HG02763 (cell line): ENCODE measurements around the gene LAMA4.

ENCODE experiments used
- ATAC-seq: cut with Tn5 transposase; IDR thresholded peaks from one replicate; pipeline ENCODE4 v1.9.1; 2021; ENCODE audit warnings: mild to moderate bottlenecking, moderate library complexity; ENCODE audit not compliant: unreplicated experiment

Gene LAMA4

DNA sequence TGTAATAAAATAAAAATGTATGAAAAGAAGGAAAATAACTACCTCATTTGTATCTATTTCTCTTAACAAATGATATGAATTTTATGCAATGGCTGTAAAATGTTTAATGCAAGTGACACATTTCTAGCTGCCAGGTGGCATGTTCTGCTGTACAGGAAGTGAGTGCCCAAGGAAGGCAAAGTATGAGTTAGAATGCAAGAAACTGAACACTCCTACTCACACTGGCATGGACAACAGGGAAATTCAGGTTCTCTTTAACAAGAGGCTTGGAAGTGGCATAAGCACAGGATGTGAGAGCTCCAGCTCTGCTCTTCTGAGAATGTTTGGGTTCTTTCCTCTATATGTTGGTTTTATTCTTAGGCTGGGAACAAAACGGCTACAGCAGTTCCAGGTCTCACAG, 20.4 kb upstream of the LAMA4 start:
- no peak for ATAC-seq

DNA sequence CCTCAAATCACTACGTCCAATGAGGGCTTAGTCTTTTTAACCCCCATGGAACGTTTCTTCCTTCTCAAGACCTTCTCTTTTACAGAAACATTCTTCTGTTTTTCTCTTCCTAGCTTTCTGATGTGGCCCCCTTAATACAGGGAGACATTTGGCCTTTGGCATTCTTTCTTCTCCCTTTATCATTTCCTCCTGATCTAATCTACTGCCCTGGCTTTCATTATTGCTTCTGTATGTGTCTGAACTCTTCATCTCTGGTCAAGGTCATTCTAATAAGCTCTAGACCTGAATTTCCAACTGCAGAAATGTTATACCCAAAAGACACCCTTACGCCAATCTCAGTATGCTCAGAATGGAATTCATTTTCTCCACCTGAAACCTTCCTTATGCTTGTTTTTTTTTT, 18.4 kb upstream of the LAMA4 start:
- ATAC-seq, result no peak

DNA sequence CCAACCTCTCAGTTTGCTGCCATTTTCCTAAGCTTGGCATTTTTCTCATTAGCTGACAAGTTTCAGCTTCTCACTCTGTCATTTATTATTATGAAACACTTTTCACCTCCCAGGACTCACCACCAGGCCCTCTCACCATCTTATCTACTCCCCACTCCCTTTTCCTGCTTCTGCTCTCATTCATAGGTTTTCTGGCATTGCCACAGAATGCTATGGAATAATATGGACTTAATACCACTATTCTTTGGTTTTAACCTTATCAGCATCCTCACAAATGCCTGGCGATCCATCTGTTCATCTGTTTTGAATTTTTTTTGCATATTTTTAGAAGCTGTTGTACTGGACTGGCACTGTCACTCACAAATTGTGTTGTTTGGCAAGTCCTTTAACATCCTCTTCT, 16.4 kb upstream of the LAMA4 start:
- ATAC-seq, result no peak

DNA sequence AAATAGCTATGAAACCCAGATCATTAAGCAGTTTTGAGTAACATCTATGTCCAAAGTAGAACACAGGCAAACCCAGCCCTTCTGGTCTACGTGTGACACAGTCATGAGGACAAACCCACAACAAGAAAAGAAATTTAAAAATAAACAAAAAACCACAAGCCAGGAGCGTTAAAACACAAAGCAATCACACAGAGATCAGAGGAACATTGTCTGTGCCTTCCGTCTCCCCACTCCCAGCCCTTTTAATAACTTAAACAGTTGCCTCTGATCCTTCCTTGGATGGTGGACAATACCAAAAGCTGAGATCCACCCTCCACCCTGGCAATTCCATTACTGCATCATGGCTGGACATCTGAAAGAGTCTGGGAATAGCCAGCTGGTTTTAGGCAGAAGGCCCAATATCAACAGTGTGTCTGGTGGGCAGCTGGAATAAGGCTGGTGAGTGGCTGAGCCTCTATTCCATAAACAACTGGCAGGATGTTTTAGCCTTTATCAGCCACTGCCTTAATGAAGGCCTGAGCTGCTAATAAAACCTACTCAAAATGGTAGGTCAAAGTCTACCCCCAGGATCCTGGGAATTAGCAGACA, 15.7 kb upstream of the LAMA4 start:
- no peak for ATAC-seq

DNA sequence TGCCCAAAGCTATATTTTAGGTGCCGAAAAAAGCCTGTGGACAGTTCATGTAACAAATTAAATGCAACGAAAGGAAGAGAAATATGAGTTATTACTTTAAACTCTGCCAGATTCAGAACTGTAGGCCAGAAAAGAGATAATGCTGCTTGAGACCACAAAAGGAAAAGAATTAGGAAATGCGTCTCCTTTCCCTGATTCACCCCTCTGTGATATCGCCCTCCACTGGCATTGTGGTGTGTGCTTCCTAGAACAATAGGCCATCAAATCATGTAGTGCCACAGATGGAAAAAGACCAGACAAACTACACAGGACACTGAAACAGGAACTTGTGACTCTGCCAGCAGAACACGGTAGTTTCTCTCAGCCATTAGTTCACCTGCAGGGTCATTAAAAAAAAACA, 14.7 kb upstream of the LAMA4 start:
- ATAC-seq, result no peak

DNA sequence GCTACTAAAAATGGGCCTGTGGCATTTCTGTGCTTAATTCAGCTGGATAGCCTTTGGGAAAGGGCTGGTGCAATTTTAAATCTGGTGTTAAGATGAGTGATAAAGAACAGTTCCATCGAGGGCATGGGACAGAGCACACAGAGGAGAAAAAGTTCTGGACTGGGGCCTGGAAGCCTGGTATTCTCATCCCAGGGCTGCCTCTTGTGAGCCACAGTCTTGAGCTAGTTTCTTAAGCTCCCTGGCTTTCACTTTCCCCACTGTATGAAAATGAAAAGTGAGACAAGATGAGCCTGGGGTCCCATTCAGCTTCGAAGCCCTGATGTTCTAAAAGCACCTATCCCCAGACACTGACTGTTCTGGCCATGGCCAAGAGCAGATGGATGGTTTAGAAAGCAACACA, 14.3 kb upstream of the LAMA4 start:
- ATAC-seq, result no peak

DNA sequence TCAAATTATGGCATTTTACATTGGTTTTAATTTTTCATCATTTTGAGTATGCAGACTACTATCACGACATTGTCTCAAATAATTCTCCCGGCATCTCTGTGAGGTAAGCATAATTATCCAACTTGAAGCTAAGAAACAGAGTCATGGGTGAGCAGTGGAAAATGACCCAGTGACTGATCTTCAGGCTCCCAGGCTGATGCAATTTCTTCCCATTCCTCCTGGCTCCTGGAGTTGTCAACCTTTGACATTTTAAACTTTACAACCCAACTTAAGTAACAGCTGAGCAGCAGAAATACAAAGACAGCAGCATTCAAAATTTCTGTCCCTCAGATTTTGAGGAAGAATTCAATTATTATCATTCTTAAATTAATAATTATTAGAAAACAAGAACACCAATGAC, 13.7 kb upstream of the LAMA4 start:
- no peak for ATAC-seq

DNA sequence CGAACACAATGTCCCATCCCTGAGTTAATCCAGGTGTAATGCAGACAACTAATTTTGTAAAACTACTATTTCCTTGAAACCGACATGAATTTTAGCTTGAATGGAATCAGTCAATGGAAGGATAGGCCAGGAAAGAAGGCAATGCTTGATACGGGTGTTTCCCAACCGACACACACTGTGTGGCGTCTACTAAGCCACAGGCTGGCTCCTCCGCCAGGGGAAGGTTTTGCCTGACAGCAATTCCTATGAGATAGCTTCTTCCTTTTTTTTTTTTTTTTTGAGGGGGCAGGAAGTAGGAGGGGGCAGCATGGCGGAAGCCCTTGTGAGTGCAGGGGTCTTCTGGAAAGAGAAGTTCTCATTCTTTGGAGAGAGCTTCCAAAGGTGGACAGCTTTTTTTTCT, 12.0 kb upstream of the LAMA4 start:
- no peak for ATAC-seq

DNA sequence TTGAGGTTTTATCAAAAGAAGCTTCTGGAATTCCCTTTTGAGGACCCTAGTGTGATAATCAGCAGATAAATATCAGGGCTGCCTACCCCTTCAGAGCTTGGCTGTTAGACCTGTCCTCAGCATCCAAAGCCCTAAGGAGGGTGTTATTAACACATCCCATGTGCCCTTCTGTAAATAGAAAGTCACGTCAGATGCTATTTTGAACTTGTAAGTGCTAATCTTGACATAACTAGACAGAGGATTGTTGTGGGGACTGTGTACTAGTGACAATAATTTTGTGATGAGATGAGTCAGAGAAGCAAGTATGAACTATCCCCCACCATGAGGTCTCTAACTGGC, 4.9 kb upstream of the LAMA4 start:
- no peak for ATAC-seq

DNA sequence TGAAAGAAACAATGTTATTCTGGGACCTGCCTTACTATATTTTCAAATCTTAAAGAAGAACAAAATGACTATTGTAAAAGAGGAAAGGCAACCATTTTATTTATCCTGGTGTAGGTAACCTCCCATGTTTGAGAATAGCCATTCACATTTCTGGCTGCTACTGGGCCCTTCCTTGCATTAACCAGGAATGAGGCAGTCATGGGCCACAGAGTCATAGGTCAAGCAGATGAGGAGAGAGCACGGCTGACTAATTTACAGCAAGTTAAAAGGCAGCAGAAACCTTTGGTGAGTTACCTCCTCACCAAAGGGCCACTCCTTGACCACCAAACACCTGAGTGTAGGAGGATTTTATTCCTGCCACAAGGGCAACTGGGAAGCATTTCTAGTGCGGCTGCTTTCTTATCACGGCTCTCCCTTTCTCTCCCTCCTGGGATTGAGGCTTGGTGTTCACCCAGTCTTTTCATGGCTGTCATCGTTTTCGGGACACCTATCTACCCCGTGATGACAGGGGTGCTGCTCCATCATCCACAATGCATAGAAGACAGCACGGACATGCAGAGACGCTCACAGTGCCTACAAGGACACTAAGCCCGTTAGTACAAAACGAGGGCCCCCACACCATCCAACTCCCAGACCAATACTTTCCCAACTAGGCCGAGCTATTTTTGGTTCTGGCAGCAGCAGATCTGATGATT, 4.4 kb upstream of the LAMA4 start:
- no peak for ATAC-seq

DNA sequence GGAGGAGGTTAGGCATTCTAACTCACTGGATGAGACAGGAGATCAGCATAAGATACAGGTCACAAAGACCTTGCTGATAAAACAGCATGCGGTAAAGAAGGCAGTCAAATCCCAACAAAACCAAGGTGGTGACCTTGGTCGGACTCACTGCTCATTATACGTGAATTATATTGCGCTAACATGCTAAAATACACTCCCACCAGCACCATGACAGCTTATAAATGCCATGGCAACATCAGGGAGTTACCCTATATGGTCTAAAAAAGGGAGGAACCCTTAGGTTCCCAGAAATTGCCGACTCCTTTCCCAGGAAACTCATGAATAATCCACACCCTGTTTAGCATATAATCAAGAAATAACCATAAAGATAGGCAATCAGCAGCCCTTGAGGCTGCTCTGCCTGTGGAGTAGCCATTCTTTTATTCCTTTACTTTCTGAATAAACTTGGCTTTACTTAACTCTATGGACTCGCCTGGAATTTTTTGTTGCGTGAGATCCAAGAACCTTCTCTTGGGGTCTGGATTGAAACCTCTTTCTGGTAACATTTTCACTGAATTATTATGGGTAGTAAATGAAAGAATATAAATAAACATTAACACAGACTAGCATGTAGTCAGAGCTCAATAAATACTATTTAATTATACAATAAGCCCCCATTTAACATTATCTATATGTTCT, 3.0 kb upstream of the LAMA4 start:
- ATAC-seq, result no peak

DNA sequence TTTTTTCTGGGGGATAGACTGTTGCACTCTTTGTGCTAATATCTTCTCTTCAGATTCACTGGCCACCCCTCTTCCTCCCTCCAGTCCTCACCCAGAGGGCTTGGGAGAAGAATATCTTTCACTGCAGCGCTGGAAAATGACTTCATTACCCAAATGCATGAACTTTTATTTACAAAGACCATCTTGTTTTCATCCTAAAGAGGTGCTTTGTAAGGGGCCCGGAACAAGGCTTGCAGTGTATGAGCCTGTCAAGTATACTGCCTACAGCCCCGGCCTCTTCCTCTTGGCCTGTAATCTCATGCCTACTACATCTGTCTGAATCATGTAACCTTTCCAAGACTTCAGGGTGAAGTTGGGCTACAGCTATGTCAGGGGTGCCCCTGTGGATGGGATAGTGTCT, 554 bp upstream of the LAMA4 start:
- ATAC-seq, result no peak

DNA sequence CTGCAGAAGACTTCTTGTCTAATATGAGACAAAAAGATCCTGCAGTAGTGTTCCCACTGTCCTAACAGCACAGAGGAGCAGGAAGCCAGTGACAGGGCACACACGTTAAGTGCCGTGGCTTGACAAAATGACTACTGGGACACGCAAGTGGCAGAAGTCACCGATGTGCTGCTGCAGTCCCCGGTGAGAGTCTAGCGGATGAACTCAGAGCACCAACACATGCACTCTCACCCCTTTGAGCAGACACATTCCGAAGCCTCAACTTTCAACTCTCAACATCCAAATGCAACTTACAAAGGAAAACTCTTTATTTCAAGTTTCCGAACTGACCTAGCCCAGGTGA, 898 bp downstream of the LAMA4 start:
- no peak for ATAC-seq

DNA sequence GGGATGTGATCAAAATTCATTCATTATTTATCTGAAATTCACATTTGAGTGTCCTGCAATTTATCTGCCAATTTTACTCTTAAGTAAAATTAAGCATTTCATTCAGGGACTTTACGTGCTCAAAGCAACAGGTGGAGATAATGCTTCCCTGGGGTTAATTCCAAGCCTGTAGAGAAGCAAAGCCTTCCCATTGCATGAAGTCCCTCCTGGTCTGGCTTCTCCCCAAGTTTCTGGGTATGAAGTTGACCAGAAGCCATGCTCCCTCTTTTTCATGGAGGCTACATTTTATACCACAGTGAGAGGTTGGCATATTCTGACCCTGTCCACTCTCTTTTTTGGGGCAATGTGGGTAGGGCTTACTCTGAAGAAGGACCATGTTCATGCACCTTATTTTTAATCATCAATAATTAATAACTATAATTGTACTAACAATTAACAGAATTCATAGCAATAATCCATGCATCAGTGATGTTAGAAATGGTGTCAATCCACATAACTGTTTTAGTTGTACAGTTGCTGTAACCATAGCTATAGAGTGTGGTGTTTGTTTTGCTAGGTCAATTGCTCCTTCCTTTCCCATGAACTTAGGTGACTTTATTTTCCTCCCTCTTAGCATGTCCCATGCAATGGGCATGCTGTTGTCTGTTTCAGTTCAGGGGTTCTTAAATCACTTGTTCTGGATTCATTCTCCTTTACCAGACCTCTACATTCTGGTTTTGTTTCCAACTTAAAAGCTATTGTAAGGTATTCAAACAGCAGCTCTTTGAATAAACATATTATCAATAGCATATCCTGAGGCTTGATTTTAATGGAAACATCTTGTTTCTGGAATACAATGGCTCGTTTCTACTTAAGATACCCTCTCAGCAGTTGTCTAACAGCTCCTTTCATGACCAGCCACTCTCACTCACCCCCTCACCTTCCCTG, 1.5 kb downstream of the LAMA4 start:
- ATAC-seq, result no peak

DNA sequence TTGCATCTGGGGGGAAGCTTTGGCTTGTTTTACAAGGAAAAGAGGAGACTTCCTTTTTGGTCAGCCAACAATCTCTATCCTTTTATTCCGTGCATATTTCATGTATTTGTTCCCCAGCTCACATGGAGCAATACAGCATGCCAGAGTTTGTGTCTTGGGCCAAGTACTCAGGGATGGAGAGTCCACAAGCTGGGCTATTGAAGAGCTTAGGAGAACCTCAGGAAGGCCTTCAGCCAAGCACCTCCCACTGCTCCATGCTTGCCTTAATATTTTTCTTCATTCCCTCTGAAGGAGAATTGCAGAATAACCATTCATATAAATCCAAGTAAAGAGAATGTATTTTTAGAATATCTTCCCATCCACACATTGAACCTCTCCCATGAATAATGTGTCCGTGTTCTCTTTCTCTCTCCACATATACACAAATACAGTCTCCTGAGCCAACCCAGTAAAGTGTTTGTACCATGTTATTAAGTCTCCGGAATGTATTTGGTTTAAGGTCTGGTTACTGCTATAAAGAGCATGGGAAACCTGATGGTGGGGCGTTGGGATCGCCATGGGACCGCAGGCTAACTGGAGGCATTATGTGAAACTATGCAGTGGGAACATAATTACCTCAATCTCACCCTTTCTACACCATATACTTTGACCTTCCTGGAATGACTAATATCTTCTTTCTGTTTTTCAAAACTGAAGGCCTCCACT, 3.0 kb downstream of the LAMA4 start:
- ATAC-seq, result no peak

DNA sequence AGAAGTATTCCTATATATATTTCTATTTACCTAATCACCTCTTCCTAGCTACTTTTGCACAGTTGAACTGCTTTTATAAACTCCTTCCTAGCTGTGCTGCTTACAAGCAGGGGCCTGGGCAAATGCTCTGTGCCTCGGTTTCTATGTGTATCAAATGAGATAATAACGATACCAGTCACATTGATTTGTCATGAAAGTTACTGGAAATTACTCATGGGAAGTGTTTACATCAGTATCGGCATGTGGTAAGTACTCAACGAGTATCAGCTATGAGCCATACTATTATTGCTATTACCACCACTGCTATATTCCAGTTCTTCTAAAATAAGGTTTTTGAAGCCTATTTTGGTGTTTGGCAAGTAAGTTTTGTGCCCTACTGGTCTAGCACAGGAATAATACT, 4.9 kb downstream of the LAMA4 start:
- ATAC-seq, result no peak

DNA sequence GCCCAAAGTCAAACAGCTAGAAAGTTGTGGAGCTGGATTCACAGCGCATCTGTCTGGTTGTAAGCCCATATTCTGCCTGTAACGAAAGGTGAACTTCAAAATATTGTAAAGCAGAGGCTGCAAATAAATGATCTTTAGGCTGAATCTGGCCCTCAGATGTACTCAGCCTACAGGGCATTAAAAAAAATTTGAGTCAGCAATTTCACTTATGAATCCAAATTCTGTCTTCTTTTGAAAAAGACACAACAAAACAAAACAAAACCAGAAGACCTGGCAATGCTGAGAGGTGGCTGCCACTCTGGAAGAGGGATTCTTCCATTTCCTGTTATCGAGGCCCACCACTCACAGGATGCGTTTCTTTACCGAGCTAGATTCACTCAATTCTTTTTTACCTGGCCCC, 7.1 kb downstream of the LAMA4 start:
- ATAC-seq, result no peak

DNA sequence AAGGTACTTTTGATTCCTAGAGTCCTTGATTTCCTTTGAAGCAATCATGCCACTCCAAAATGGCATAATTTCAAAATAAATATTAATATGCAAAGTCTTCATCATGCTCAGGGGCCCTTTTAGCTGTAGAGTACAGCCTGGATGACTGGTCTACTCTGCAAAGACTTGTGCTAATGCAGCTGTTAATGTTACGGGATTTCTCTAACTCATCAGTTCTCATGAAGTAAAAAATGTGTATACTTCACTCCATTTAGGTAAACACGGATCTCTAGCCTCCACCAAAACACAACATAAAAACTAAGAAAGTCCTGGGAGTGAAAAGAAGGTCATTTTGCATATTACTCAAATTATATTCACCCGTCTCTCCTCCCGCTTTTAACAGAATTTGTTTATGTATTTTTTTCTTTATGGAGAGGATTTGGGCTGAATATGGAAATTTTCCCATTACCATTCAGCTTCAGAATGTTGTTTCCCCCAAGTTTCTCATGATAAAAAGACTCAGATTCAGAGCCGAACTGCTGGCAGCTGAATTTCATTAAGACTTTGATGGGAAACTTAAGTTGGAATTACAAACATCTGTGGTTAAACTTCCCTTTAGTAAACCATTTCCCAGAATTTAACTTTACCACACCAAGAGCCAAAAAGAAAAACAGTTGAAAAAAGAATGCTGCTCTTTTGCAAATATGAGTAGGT, 8.7 kb downstream of the LAMA4 start:
- no peak for ATAC-seq

DNA sequence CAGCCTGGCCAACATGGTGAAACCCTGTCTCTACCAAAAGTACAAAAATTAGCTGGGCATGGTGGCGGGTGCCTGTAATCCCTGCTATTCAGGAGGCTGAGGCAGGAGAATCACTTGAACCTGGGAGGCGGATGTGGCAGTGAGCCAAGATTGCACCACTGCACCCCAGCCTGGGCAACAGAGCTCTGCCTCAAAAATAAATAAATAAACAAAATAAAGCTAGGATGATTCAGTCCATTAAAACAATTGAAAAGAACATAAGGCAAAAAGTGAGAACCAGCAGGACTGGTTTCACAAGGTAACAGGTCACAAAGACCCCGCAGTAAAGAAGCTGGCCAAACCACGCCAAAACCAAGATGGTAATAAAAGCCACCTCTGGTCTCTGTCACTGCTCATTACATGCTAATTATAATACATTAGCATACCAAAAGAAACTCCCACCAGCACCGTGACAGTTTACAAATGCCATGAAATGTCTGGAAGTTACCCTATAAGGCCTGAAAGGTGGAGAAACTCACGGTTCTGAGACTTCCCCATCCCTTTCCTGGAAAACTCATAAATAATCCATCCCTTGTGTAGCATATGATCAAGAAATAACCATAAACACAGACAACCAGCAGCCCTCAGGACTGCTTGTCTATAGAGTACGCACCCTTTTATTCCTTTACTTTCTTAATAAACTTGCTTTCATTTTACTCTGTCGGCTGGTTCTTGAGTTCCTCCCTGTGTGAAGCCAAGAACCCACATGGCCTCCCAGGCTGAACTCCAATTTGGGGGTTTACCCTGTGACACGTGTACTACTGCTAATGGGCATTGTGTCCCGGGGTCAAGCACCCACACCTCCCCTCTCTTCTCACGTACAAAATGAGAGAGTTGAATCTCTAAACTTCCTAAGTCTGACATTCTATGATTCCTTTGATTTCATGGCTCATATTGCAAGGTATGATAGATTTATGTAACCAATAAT, 10.2 kb downstream of the LAMA4 start:
- no peak for ATAC-seq
